ENCODE measurements around the gene CABP7.

The CABP7 gene

DNA sequence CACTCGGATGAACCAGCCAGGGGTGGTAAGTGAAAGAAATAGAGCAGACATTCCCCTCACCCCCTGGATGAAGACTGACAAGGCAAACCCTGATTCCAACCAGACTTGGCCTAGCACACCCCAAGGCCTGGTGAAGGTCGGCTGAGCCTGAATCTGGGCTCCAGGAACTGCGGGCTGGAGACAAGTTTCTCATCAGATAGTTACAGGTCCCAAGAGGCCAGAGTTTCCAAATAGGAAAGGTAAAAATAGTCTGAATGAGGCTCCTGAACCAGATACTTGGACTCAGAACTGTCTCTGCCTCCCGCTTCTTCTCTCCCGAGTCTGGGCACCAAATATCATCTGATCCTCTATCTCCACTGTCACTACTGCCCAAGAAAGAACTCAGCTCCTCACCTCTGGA lies 39.2 kb downstream of the CABP7 start:
- in situ Hi-C loops (cut with HindIII; ENCODE audit: low pct_ligation_motif_present, low pct_unique_long_range_greater_than_20kb, low sequenced_read_pairs), result no loop called here
- no peak for DNase-seq

- no peak for DNase-seq
- in situ Hi-C loops (cut with HindIII; ENCODE audit: low pct_ligation_motif_present, low pct_unique_long_range_greater_than_20kb, low sequenced_read_pairs), result no loop called here
Measured at GRCh38 chr22:29762263-29762662, 42.5 kb downstream of the CABP7 start.

GRCh38 chr22:29765905-29766631 lies 46.3 kb downstream of the CABP7 start:
- no peak for DNase-seq
- in situ Hi-C loops (cut with HindIII; ENCODE audit: low pct_ligation_motif_present, low pct_unique_long_range_greater_than_20kb, low sequenced_read_pairs), result no loop called here

GRCh38 chr22:29766632-29767170 lies 46.9 kb downstream of the CABP7 start, which contains the start of gene ZMAT5:
TSS of gene ZMAT5 (minus strand) at chr22:29767007. CDS start at chr22:29748544, 18,463 bp downstream.
- in situ Hi-C loops (cut with HindIII; ENCODE audit: low pct_ligation_motif_present, low pct_unique_long_range_greater_than_20kb, low sequenced_read_pairs), result no loop called here
- peak; percentile 97 for DNase-seq

DNA sequence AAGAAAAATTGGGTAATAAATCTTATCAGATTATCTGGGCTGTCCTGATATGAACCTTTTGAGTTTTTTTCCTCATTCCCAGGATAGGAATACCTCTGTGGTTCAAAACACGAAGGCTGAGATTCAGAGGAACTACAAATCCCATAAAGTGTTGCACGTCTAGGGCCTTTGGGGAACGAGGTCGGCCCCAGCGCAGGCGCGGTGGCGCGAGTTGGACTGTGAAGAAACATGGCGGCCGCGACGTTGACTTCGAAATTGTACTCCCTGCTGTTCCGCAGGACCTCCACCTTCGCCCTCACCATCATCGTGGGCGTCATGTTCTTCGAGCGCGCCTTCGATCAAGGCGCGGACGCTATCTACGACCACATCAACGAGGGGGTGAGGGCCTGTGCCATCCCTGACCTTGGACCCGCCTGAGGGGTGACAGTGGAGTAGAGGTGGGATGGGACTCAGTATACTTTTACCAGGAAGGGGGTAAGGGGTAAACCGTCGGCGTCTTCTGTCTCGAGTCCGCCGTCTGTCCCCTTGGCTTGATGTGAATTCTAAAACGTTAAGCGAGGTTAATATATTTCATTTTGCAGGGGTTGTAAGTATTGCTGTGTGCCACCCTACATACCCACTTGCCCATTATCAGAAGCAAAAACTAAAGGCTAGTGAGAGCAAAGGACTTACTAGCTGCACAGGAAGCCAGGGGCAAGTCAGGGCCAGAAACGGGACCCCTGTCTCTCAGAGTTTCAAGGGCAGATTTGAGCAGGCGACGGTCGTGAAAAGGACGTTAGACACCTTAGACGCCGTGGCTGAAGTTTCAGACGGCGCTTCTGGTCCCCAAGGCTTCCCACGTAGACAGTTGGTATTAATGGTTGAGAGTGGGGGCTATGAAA lies 47.6 kb downstream of the CABP7 start, which contains the start of gene UQCR10:
Gene UQCR10, plus strand, starts transcription at position 199 of the 881 bp plus-strand sequence. Its CDS starts 30 bp downstream, at position 229.
- peak; percentile 85 for DNase-seq
- in situ Hi-C loops (cut with HindIII; ENCODE audit: low pct_ligation_motif_present, low pct_unique_long_range_greater_than_20kb, low sequenced_read_pairs), result no loop called here

- in situ Hi-C loops (cut with HindIII; ENCODE audit: low pct_ligation_motif_present, low pct_unique_long_range_greater_than_20kb, low sequenced_read_pairs), result no loop called here
- DNase-seq, result no peak
Measured at GRCh38 chr22:29768052-29768693, 48.4 kb downstream of the CABP7 start.

DNA sequence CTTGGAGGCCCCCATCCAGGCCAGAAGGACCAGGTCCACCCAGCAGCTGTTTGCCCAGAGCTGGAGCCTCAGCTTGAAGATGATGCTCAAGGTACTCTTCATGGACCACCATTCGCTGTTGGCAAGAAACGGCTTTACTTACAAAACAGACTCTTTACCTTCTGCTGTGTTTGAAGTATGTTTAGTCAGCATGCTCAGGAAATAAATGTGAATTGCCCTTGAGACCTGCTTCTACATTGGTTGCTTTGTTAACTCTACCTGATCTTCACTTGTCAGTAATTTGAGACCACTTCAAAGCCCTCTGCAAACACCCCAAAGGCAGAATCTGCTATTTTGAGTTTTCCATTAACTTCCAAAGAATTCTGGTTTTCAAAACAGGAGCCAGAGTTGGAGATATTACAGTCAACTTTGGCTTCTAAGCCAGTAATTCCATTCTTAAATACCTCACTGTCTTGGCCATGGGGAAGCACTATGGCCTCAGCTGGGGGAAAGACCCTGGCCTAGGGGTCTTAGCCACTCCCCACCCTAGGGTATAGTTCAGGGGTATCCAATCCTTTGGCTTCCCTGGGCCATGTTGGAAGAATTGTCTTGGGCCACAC lies 50.0 kb downstream of the CABP7 start:
- in situ Hi-C loops (cut with HindIII; ENCODE audit: low pct_ligation_motif_present, low pct_unique_long_range_greater_than_20kb, low sequenced_read_pairs), result no loop called here
- DNase-seq, result no peak

DNA sequence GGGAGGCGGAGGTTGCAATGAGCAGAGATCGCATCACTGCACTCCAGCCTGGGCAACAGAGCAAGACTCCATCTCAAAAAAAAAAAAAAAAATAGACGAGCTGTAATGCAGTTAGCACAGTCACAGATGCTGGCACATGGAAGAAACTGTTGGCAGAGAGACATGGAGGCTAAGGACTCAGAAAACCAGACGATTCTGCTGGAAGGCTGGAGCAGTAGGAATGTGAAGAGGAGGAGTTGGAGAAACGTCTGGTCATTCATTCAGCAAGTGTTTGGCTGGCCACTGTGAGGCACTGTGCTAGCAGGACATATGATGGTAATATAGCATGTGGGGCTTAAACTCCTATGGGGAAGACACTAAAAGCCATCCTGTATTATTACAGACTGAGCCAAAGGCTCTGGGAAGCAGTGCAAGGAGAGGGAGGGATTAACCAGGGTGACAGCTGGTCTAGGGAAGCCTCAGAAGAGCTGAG lies 52.4 kb downstream of the CABP7 start:
- in situ Hi-C loops (cut with HindIII; ENCODE audit: low pct_ligation_motif_present, low pct_unique_long_range_greater_than_20kb, low sequenced_read_pairs), result no loop called here
- peak; percentile 46 for DNase-seq

DNA sequence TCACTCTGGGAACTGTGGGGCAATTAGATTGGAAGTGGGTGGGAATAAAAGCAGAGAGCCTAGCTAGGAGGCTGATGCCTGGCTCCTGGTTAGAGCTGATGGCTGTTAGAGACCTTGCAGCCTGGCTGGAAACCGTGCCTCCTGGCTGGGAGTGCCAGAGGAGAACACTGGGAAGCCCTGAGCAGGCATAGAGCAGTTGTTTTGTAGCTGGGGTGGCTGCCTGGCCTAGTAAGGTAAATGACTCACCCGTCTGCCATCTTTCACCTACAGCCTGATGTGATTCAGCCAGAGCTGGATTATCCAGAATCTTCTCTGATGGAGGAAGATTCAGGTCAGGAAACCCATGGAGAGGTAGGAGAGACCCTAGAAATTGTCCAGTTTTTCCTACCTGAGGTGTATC lies 53.4 kb downstream of the CABP7 start:
- peak; percentile 18 for DNase-seq
- in situ Hi-C loops (cut with HindIII; ENCODE audit: low pct_ligation_motif_present, low pct_unique_long_range_greater_than_20kb, low sequenced_read_pairs), result no loop called here

- no peak for DNase-seq
- in situ Hi-C loops (cut with HindIII; ENCODE audit: low pct_ligation_motif_present, low pct_unique_long_range_greater_than_20kb, low sequenced_read_pairs), result no loop called here
Measured at GRCh38 chr22:29780220-29780619, 60.4 kb downstream of the CABP7 start.

DNA sequence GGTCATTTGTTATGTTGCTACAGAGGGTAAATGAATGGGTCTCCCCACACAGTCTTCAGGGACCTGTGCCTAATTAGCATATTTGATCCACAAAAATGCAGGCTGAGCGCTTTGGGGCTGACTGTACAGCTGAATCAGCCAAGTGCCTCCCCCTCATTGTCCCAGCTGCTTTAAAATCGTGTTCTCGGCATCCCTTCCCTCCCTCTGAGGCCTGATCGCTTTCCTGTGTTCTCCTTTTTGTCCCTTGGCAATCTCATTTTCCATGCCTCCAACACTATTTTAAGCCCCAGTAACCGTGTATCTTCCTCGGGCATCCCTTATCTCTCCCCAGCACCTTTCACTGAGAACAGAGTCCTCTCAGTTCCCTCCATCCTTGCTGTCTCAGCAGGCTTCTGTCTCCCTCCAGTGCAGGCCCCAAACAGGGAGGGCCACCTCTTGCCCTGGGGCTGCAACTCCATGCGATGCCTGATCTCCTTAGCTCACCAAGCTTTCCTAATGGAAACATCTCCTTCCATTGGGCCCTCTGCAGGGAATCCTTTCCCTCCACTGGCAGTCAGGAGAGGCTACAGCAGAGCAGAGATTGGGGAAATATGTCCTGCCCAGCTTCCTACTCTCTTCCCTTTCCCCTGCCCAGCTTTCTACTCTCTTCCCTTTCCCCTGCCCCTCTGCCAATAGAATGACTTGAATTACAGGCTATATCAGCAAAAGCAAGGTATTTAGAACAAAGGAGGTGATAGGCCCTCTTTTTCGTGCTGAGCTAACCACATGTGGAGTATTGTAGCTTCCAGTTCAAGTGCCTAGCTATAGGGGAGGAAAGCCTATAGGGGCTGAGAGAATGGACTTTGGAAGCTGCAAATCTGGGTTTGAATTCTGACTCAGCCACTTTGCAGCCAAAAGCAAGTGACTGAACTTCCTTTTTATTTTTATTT lies 61.2 kb downstream of the CABP7 start:
- DNase-seq, result peak; percentile 66
- in situ Hi-C loops (cut with HindIII; ENCODE audit: low pct_ligation_motif_present, low pct_unique_long_range_greater_than_20kb, low sequenced_read_pairs), result no loop called here

Data from ACHN (cell line).